H9 (cell line): ENCODE data around the gene CCND3. TPM values are rescaled to one million over a fixed set of nuclear protein-coding genes. Genes with fewer than 3 reads are reported as not detected.

Experiments used
- DNase-seq: peaks from one replicate; pipeline ENCODE4 v3.0.0-alpha.2; 2017
- H2AFZ ChIP-seq: one replicate; pipeline ENCODE4 v1.6.1; 2013; ENCODE audit warnings: mild to moderate bottlenecking, low read length, control low read depth, moderate library complexity
- H2AK5ac ChIP-seq: 2 replicates; pipeline ENCODE4 v1.6.1; 2013; ENCODE audit warnings: low read length, control low read depth, mixed read lengths; ENCODE audit not compliant: insufficient read length
- H2BK120ac ChIP-seq: one replicate; pipeline ENCODE4 v1.6.1; 2013; ENCODE audit warnings: low read depth, mild to moderate bottlenecking, low read length, control low read depth, inconsistent platforms; ENCODE audit not compliant: poor library complexity, severe bottlenecking
- H2BK12ac ChIP-seq: 2 replicates; pipeline ENCODE4 v1.6.1; 2013; ENCODE audit warnings: low read length, control low read depth, mixed read lengths, low read depth; ENCODE audit not compliant: insufficient read length
- H2BK15ac ChIP-seq: 2 replicates; pipeline ENCODE4 v1.6.1; 2013; ENCODE audit warnings: low read depth, low read length, control low read depth
- H2BK20ac ChIP-seq: one replicate; pipeline ENCODE4 v1.6.1; 2013; ENCODE audit warnings: low read depth, mild to moderate bottlenecking, low read length, control low read depth, inconsistent platforms; ENCODE audit not compliant: poor library complexity, severe bottlenecking
- H2BK5ac ChIP-seq: 2 replicates; pipeline ENCODE4 v1.6.1; 2013; ENCODE audit warnings: low read length, control low read depth, mixed read lengths; ENCODE audit not compliant: insufficient read length
- H3K14ac ChIP-seq: 2 replicates; pipeline ENCODE4 v1.6.1; 2013; ENCODE audit warnings: low read length, control low read depth; ENCODE audit not compliant: insufficient read depth
- H3K18ac ChIP-seq: 2 replicates; pipeline ENCODE4 v1.6.1; 2013; ENCODE audit warnings: low read depth, mild to moderate bottlenecking, mixed read lengths, low read length, control low read depth; ENCODE audit not compliant: insufficient read length
- H3K23ac ChIP-seq: 2 replicates; pipeline ENCODE4 v1.6.1; 2013; ENCODE audit warnings: low read length, control low read depth, mixed read lengths, low read depth; ENCODE audit not compliant: insufficient read length
- H3K23me2 ChIP-seq: 2 replicates; pipeline ENCODE4 v1.6.1; 2013; ENCODE audit warnings: low read depth, mild to moderate bottlenecking, mixed read lengths, low read length, control low read depth; ENCODE audit not compliant: insufficient read length, poor library complexity, severe bottlenecking
- H3K27ac ChIP-seq: 2 replicates; pipeline ENCODE4 v1.5.1; 2013; ENCODE audit warnings: low read length, control low read depth, mixed read lengths, low read depth; ENCODE audit not compliant: insufficient read length
- H3K27me3 ChIP-seq: 2 replicates; pipeline ENCODE4 v1.6.1; 2013; ENCODE audit warnings: low read length, control low read depth, inconsistent platforms; ENCODE audit not compliant: insufficient read depth
- H3K4ac ChIP-seq: 2 replicates; pipeline ENCODE4 v1.6.1; 2013; ENCODE audit warnings: low read depth, mild to moderate bottlenecking, control low read depth, inconsistent platforms, low read length, moderate library complexity
- H3K4me1 ChIP-seq: 2 replicates; pipeline ENCODE4 v1.6.1; 2013; ENCODE audit warnings: low read length, control low read depth, inconsistent platforms; ENCODE audit not compliant: insufficient read depth
- H3K4me2 ChIP-seq: 2 replicates; pipeline ENCODE4 v1.6.1; 2013; ENCODE audit warnings: low read length, control low read depth, mixed read lengths; ENCODE audit not compliant: insufficient read length, insufficient read depth
- H3K56ac ChIP-seq: 2 replicates; pipeline ENCODE4 v1.6.1; 2013; ENCODE audit warnings: low read depth, mild to moderate bottlenecking, mixed read lengths, low read length, control low read depth; ENCODE audit not compliant: insufficient read length
- H3K79me1 ChIP-seq: 2 replicates; pipeline ENCODE4 v1.6.1; 2013; ENCODE audit warnings: low read depth, mild to moderate bottlenecking, moderate library complexity, low read length, control low read depth, inconsistent platforms; ENCODE audit not compliant: insufficient read depth, poor library complexity, severe bottlenecking
- H3K79me2 ChIP-seq: 2 replicates; pipeline ENCODE4 v1.6.1; 2013; ENCODE audit warnings: low read length, control low read depth, inconsistent platforms; ENCODE audit not compliant: insufficient read depth
- H3K9ac ChIP-seq: 2 replicates; pipeline ENCODE4 v1.6.1; 2013; ENCODE audit warnings: low read length, control low read depth, mixed read lengths; ENCODE audit not compliant: insufficient read length; ENCODE audit errors: extremely low read depth
- H3K9me3 ChIP-seq: one replicate; pipeline ENCODE4 v1.6.1; 2013; ENCODE audit warnings: low read depth, low read length, inconsistent platforms; ENCODE audit not compliant: control insufficient read depth
- H3T11ph ChIP-seq: one replicate; pipeline ENCODE4 v1.6.1; 2013; ENCODE audit warnings: mild to moderate bottlenecking, low read length, control low read depth, inconsistent platforms
- H4K20me1 ChIP-seq: one replicate; pipeline ENCODE4 v1.6.1; 2013; ENCODE audit not compliant: control insufficient read depth, insufficient read length, insufficient read depth
- H4K5ac ChIP-seq: 2 replicates; pipeline ENCODE4 v1.6.1; 2013; ENCODE audit warnings: low read depth, mild to moderate bottlenecking, mixed read lengths, low read length, control low read depth; ENCODE audit not compliant: insufficient read length
- H4K8ac ChIP-seq: replicated peaks from 2 replicates; pipeline ENCODE4 v1.6.1; 2013; ENCODE audit warnings: low read length, control low read depth, mixed read lengths, low read depth; ENCODE audit not compliant: insufficient read length
- H4K91ac ChIP-seq: 2 replicates; pipeline ENCODE4 v1.6.1; 2013; ENCODE audit warnings: low read depth, mild to moderate bottlenecking, moderate library complexity, mixed read lengths, low read length, control low read depth; ENCODE audit not compliant: insufficient read length
- H3K27ac Mint-ChIP-seq, 3 experiments: 2 replicates in 2 of 3; 3 replicates in 1 of 3; pipeline ENCODE4 v1.8.0; 2020 to 2021; ENCODE audit warnings: mixed read lengths in 3 of 3, mild to moderate bottlenecking in 1 of 3, moderate library complexity in 1 of 3
- H3K27me3 Mint-ChIP-seq: 2 replicates; pipeline ENCODE4 v1.8.0; 2021; ENCODE audit warnings: low read depth, mild to moderate bottlenecking, moderate library complexity, mixed read lengths
- H3K36me3 Mint-ChIP-seq, 3 experiments: 2 replicates in 2 of 3; 3 replicates in 1 of 3; pipeline ENCODE4 v1.8.0; 2020 to 2021; ENCODE audit warnings: low read depth in 3 of 3, mixed read lengths in 3 of 3; ENCODE audit not compliant: insufficient read depth in 1 of 3
- H3K4me1 Mint-ChIP-seq, 2 experiments: 2 replicates each; pipeline ENCODE4 v1.8.0; 2020; ENCODE audit warnings: mixed read lengths in 2 of 2
- H3K4me3 Mint-ChIP-seq, 2 experiments: 2 replicates in 1 of 2; 3 replicates in 1 of 2; pipeline ENCODE4 v1.8.0; 2020 to 2021; ENCODE audit warnings: mild to moderate bottlenecking in 2 of 2, mixed read lengths in 2 of 2, moderate library complexity in 1 of 2
- H3K9me3 Mint-ChIP-seq, 2 experiments: 2 replicates in 1 of 2; 3 replicates in 1 of 2; pipeline ENCODE4 v1.8.0; 2020; ENCODE audit warnings: mild to moderate bottlenecking in 2 of 2, mixed read lengths in 2 of 2, moderate library complexity in 1 of 2
- CTCF ChIP-seq: fragments of 200-600 bp; sonication (generic); conservative IDR thresholded peaks from 3 replicates; pipeline ENCODE4 v1.8.0; 2021; ENCODE audit warnings: antibody characterized with exemption, mild to moderate bottlenecking
- WGBS: extraction: QIAGEN DNeasy Blood & Tissue Kit; methylation state at CpG from one replicate; pipeline ENCODE4 v1.1.7; 2013; ENCODE audit warnings: missing lambda C conversion rate, low lambda C conversion rate, mixed read lengths; ENCODE audit not compliant: insufficient read length; ENCODE audit errors: extremely low coverage; 5-methylcytosine and 5-hydroxymethylcytosine counted together
- long read RNA-seq: library from polyadenylated mRNA; unstranded; transcript quantifications from one replicate; pipeline ENCODE4 v2.0.0, GENCODE V29; 2020
- total RNA-seq: library from RNA; stranded (reverse); gene quantifications from 2 replicates; pipeline ENCODE4 v1.2.1, GENCODE V29; 2021

CCND3 gene
- total RNA-seq: 24.2 and 25.3 TPM in 2 replicates
- long read RNA-seq, transcript CCND3-202 (5 exons, 2,133 nt): minor isoform, 9 of 162 reads
- long read RNA-seq, transcript CCND3-203 (5 exons, 2,085 nt): major isoform, 121 of 162 reads
- long read RNA-seq, partial matches to known transcripts: 6 of 162 reads
- long read RNA-seq, other reads (novel, unspliced or antisense): 19 of 162 reads

DNA sequence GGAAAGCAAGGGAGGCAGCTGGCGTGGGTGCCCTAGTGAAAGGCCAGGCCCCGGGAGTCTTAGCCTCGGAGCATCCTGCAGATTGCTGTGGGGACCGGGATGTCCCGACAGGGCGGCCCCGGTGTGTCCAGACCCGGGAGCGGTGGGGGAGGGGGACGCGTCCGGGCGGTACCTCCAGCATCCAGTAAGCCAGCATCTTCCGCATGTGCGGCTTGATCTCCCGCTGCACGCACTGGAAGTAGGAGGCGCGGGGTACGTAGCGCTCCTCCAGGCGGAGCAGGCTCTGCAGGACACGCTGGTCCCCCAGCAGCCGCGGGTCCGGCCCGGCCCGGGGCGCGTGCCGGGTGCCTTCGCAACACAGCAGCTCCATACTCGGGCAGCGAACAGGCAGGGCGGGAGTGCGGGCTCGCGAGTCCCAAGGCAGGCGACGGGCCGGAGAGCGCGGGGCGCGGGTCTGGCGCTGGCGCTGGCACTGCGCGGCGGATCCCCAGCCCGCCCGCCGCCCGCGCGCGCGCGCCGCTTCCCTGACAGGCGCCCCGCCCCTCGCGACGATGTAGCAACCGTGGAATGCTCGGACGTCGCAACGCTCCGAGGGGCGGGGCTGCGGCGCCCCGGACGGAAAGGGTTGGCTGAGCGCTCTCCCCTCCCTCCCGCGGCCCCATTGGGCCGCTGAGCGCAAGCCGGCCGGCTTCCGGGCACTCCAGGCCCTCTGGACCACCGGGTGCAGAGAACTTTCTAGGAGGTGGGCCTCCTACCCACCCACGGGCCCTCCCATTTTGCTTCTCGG is at the start of gene CCND3:
CCND3 (minus strand) TSS at position 529 of the 787 bp plus-strand sequence; CDS start at position 370, 159 bp downstream.
- Histone ChIP-seq H3K14ac (no peak within 1 kb of the TSS; the same call in 1 of the 2 replicates), H3K23me2 (peaks cover 7% of the 10 kb centered on the region), H3K23ac (no peak within 1 kb of the TSS), H2AFZ (peak within 1 kb of the TSS; percentile 83), H4K5ac (no peak within 1 kb of the TSS), H3K79me1 (no peaks in the 10 kb centered on the region), H3K18ac (no peak within 1 kb of the TSS), H3K4ac (no peak within 1 kb of the TSS), H2BK20ac (no peak within 1 kb of the TSS), H3K79me2 (no peaks in the 10 kb centered on the region), H3K4me2 (peak within 1 kb of the TSS; percentile 81), H3K27me3 (no peaks in the 10 kb centered on the region), H3K4me1 (peaks cover 16% of the 10 kb centered on the region; the same call in 1 of the 2 replicates), H2BK15ac (no peak within 1 kb of the TSS), H3K27ac (no peak within 1 kb of the TSS), H4K91ac (no peak within 1 kb of the TSS), H3T11ph (no peak within 1 kb of the TSS), H2BK120ac (no peak within 1 kb of the TSS), H2BK12ac (no peak within 1 kb of the TSS), H4K20me1 (peaks cover under 1% of the 10 kb centered on the region), H2BK5ac (no peak within 1 kb of the TSS), H3K56ac (no peak within 1 kb of the TSS), H2AK5ac (no peak within 1 kb of the TSS), H3K9ac (peak within 1 kb of the TSS; percentile 30), H3K9me3 (no peaks in the 10 kb centered on the region), H4K8ac (no peak within 1 kb of the TSS)
- Mint-ChIP-seq H3K36me3 (peaks cover 2 to 13% (median 9%) of the 10 kb centered on the region in 3 experiments; a peak in 6 of 7 replicates), H3K9me3 (no peaks in the 10 kb centered on the region), H3K27ac (no peak within 1 kb of the TSS), H3K4me1 (peaks cover 26 to 34% of the 10 kb centered on the region in 2 experiments), H3K4me3 (peak within 1 kb of the TSS; percentile 83 to 96), H3K27me3 (peaks cover 5% of the 10 kb centered on the region)
- no peak for TF ChIP-seq CTCF
- no CpG with 5 or more reads among the region's 87 CpGs for WGBS
- peak; percentile 79 for DNase-seq
